ENCODE measurements around the gene RPL13. TPM values are rescaled to one million over a fixed set of nuclear protein-coding genes. Genes with fewer than 3 reads are reported as not detected.

Gene RPL13
- total and polyA plus RNA-seq, 2 of the 4 experiments (the other 2 are of a cell fraction) = 2,098 to 3,527 TPM

DNA sequence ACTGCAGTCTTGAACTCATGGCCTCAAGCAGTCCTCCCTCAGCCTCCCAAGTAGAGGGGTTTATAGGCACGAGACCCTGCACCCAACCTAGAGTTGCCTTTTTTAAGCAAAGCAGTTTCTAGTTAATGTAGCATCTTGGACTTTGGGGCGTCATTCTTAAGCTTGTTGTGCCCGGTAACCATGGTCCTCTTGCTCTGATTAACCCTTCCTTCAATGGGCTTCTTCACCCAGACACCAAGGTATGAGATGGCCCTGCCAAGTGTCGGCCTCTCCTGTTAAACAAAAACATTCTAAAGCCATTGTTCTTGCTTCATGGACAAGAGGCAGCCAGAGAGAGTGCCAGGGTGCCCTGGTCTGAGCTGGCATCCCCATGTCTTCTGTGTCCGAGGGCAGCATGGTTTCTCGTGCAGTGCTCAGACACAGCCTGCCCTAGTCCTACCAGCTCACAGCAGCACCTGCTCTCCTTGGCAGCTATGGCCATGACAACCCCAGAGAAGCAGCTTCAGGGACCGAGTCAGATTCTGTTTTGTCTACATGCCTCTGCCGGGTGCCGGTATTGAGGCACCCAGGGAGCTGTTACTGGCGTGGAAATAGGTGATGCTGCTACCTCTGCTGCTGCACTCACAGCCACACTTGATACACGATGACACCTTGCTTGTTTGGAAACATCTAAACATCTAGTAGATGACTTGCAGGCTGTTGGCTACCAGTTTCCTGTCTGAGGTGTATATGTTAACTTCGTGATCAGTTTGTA is 3.3 kb downstream of the RPL13 start:
- Histone ChIP-seq H4K8ac (ENCODE audit: low read depth in 2 of 2, low read length in 2 of 2) (0 out of 4 replicates have a peak overlapping the region, but pooled peaks of 1 of the 2 experiments have one; percentile 5), H3K14ac (replicated peaks; ENCODE audit: low read depth, low read length) (no peak overlapping the region), H2AK9ac (replicated peaks; ENCODE audit: low read depth, low read length, poor library complexity) (no peak overlapping the region), H3K18ac (ENCODE audit: low read depth, low read length) (no peak overlapping the region), H2AK5ac (ENCODE audit: low read depth, low read length) (no peak overlapping the region), H3K9me3 (ENCODE audit: control insufficient read depth, insufficient read depth, low read length) (no peaks in the 10 kb centered on the region), H2BK20ac (ENCODE audit: low read depth, low read length) (no peak overlapping the region), H3K79me1 (ENCODE audit: low read depth in 1 of 2, low read length in 2 of 2) (peaks cover 30 to 54% of the 10 kb centered on the region in 2 experiments), H3K9me1 (ENCODE audit: insufficient read depth, low read length) (peaks cover 9% of the 10 kb centered on the region), H2BK120ac (ENCODE audit: low read depth, low read length) (no peak overlapping the region), H2AFZ (replicated peaks; ENCODE audit: low read length, poor library complexity) (no peak overlapping the region), H2BK15ac (ENCODE audit: low read depth, low read length) (no peak overlapping the region), H3K4ac (ENCODE audit: low read depth, low read length) (no peak overlapping the region), H3K4me1 (ENCODE audit: control insufficient read depth, insufficient read depth, low read length) (peaks cover 21% of the 10 kb centered on the region), H3K56ac (ENCODE audit: extremely low read depth, insufficient read depth, low read length) (no peak overlapping the region), H3K36me3 (ENCODE audit: control insufficient read depth, insufficient read depth, low read length) (peaks cover 37% of the 10 kb centered on the region), H4K91ac (ENCODE audit: insufficient read depth, low read depth, low read length) (no peak overlapping the region), H3K4me3 (ENCODE audit: insufficient read depth, low read depth, low read length) (no peak overlapping the region), H3K9ac (ENCODE audit: low read depth, low read length) (no peak overlapping the region), H2BK5ac (ENCODE audit: low read depth, low read length, poor library complexity, severe bottlenecking) (no peak overlapping the region), H3K23ac (ENCODE audit: low read depth, low read length) (peak overlapping the region; percentile 5; the same call in 1 of the 2 replicates), H3K27ac (ENCODE audit: insufficient read depth, low read length) (no peak overlapping the region), H3K27me3 (ENCODE audit: control insufficient read depth, insufficient read depth, low read length) (no peaks in the 10 kb centered on the region), H4K5ac (ENCODE audit: low read depth, low read length) (no peak overlapping the region), H4K20me1 (ENCODE audit: insufficient read depth, low read length) (peaks cover 62% of the 10 kb centered on the region), H3K4me2 (ENCODE audit: low read depth, low read length) (no peak overlapping the region)
- no TSS peak for BruUV-seq (replicated peaks)
- in situ Hi-C loops (cut with MboI; ENCODE audit: low sequenced_read_pairs) = no loop called here
- 83% methylated on average over 4 of the region's 12 CpGs; no CpG with 5 or more reads in 1 of the 2 experiments for WGBS, 2 experiments (ENCODE audit: extremely low coverage in 2 of 2, insufficient read length in 1 of 2)
- dilution Hi-C loops (cut with HindIII; ENCODE audit: low sequenced_read_pairs, unreplicated experiment) = no loop called here
- intact Hi-C loops (cut with micrococcal nuclease) = no loop called here
- CTCF ChIA-PET = interaction anchor here (0.7 kb wide), 1 partner anchor 143 kb away, joined by 3 read pairs; no protein-coding TSS in a partner anchor
- no peak for DNase-seq
- POLR2A ChIA-PET (ENCODE audit: unreplicated experiment) = interaction anchor here (0.7 kb wide), 1 partner anchor 46 kb away, joined by 3 read pairs; no protein-coding TSS in a partner anchor
- no peak for ATAC-seq (ENCODE audit: low read depth)
- TF ChIP-seq POLR2A (IDR thresholded peaks at IDR 0.05; ENCODE audit: low read depth, low read length) = no peak
- no peak for TF ChIP-seq RCOR1 (IDR thresholded peaks at IDR 0.05; ENCODE audit: insufficient replicate concordance, low read length)
- no peak for TF ChIP-seq MAZ (IDR thresholded peaks at IDR 0.05; ENCODE audit: borderline replicate concordance, low read depth, low read length)
- TF ChIP-seq FOS (IDR thresholded peaks at IDR 0.05; ENCODE audit: low read depth, low read length) = no peak
- TF ChIP-seq, protein P1, sequence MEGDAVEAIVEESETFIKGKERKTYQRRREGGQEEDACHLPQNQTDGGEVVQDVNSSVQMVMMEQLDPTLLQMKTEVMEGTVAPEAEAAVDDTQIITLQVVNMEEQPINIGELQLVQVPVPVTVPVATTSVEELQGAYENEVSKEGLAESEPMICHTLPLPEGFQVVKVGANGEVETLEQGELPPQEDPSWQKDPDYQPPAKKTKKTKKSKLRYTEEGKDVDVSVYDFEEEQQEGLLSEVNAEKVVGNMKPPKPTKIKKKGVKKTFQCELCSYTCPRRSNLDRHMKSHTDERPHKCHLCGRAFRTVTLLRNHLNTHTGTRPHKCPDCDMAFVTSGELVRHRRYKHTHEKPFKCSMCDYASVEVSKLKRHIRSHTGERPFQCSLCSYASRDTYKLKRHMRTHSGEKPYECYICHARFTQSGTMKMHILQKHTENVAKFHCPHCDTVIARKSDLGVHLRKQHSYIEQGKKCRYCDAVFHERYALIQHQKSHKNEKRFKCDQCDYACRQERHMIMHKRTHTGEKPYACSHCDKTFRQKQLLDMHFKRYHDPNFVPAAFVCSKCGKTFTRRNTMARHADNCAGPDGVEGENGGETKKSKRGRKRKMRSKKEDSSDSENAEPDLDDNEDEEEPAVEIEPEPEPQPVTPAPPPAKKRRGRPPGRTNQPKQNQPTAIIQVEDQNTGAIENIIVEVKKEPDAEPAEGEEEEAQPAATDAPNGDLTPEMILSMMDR (conservative IDR thresholded peaks at IDR 0.05; ENCODE audit: low read depth, low read length) = no peak
- TF ChIP-seq, protein P2, sequence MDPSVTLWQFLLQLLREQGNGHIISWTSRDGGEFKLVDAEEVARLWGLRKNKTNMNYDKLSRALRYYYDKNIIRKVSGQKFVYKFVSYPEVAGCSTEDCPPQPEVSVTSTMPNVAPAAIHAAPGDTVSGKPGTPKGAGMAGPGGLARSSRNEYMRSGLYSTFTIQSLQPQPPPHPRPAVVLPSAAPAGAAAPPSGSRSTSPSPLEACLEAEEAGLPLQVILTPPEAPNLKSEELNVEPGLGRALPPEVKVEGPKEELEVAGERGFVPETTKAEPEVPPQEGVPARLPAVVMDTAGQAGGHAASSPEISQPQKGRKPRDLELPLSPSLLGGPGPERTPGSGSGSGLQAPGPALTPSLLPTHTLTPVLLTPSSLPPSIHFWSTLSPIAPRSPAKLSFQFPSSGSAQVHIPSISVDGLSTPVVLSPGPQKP (IDR thresholded peaks at IDR 0.05; ENCODE audit: borderline replicate concordance, low read depth, low read length) = no peak
- TF ChIP-seq BHLHE40 (IDR thresholded peaks at IDR 0.05; ENCODE audit: low read depth, low read length) = no peak
- TF ChIP-seq RAD21 (IDR thresholded peaks at IDR 0.05; ENCODE audit: low read length) = no peak
- TF ChIP-seq RFX5 (IDR thresholded peaks at IDR 0.05; ENCODE audit: low read depth, low read length) = no peak
- TF ChIP-seq MAFK (IDR thresholded peaks at IDR 0.05; ENCODE audit: low read depth, low read length) = no peak

Data from IMR-90 (cell line).